Measurements from ENCODE around the gene UTS2R. TPM values are rescaled to one million over a fixed set of nuclear protein-coding genes. Genes with fewer than 3 reads are reported as not detected.

Gene UTS2R
- polyA plus RNA-seq, 3 donors: not detected

GRCh38 chr17:82388223-82388921, 16.8 kb downstream of the UTS2R start:
- H3K4me1 ChIP-seq (ENCODE audit: control insufficient read depth in 1 of 2, insufficient read depth in 2 of 2, low read length in 2 of 2): peaks cover 10 to 11% of the 10 kb centered on the region in 2 donors
- no peaks in the 10 kb centered on the region for H3K9me3 ChIP-seq (replicated peaks in 1 of 2; ENCODE audit: control insufficient read depth in 1 of 2, insufficient read depth in 1 of 2, low read length in 2 of 2)
- Mint-ChIP-seq H3K4me1 (peaks cover 14% of the 10 kb centered on the region), H3K4me3 (no peak overlapping the region), H3K36me3 (peaks cover 15 to 20% of the 10 kb centered on the region in 2 donors), H3K9me3 (peaks cover 0 to 6% (median 0%) of the 10 kb centered on the region in 7 donors), H3K27me3 (ENCODE audit: low read depth in 3 of 3) (peaks cover 15 to 40% (median 31%) of the 10 kb centered on the region in 3 donors), H3K27ac (no peak overlapping the region)
- H3K4me2 ChIP-seq (replicated peaks; ENCODE audit: extremely low read depth, low read length, poor library complexity, severe bottlenecking): no peak overlapping the region
- H3K36me3 ChIP-seq (replicated peaks in 1 of 2; ENCODE audit: control insufficient read depth in 1 of 2, insufficient read depth in 2 of 2, low read length in 2 of 2): peaks cover 0 to 19% of the 10 kb centered on the region in 2 donors
- H3K4me3 ChIP-seq (replicated peaks in 1 of 3; ENCODE audit: low read depth in 2 of 3, low read length in 3 of 3): no peak overlapping the region
- 80% methylated on average over 17 of the region's 34 CpGs for WGBS (ENCODE audit: insufficient coverage)
- H3K9ac ChIP-seq (ENCODE audit: insufficient read depth, low read length, poor library complexity, severe bottlenecking): no peak overlapping the region
- TF ChIP-seq CTCF (IDR thresholded peaks at IDR 0.05): no peak
- H2AFZ ChIP-seq (ENCODE audit: insufficient read depth, low read depth, low read length, poor library complexity, severe bottlenecking): no peak overlapping the region
- H3K27ac ChIP-seq (ENCODE audit: low read depth in 1 of 2, low read length in 2 of 2): no peak overlapping the region
- peaks cover 0 to 29% of the 10 kb centered on the region in 2 donors for H3K27me3 ChIP-seq (ENCODE audit: control insufficient read depth in 2 of 2, insufficient read depth in 2 of 2, low read length in 2 of 2)
- no peak for DNase-seq
- intact Hi-C loops (cut with micrococcal nuclease): no loop called here
- no peaks in the 10 kb centered on the region for H3K79me2 ChIP-seq (ENCODE audit: insufficient read depth, low read length)
- no peaks in the 10 kb centered on the region for H4K20me1 ChIP-seq (ENCODE audit: insufficient read depth, low read length)

- intact Hi-C loops (cut with micrococcal nuclease): no loop called here
- Mint-ChIP-seq H3K4me3 (no peak overlapping the region), H3K36me3 (peaks cover 19 to 25% of the 10 kb centered on the region in 2 donors), H3K27ac (no peak overlapping the region), H3K4me1 (peaks cover 14% of the 10 kb centered on the region), H3K27me3 (ENCODE audit: low read depth in 3 of 3) (peaks cover 13 to 40% (median 33%) of the 10 kb centered on the region in 3 donors), H3K9me3 (peaks cover 0 to 6% (median 0%) of the 10 kb centered on the region in 7 donors)
- Histone ChIP-seq H3K9me3 (replicated peaks in 1 of 2; ENCODE audit: control insufficient read depth in 1 of 2, insufficient read depth in 1 of 2, low read length in 2 of 2) (no peaks in the 10 kb centered on the region), H3K9ac (ENCODE audit: insufficient read depth, low read length, poor library complexity, severe bottlenecking) (no peak overlapping the region), H3K36me3 (replicated peaks in 1 of 2; ENCODE audit: control insufficient read depth in 1 of 2, insufficient read depth in 2 of 2, low read length in 2 of 2) (peaks cover 0 to 20% of the 10 kb centered on the region in 2 donors), H4K20me1 (ENCODE audit: insufficient read depth, low read length) (no peaks in the 10 kb centered on the region), H2AFZ (ENCODE audit: insufficient read depth, low read depth, low read length, poor library complexity, severe bottlenecking) (no peak overlapping the region), H3K27me3 (ENCODE audit: control insufficient read depth in 2 of 2, insufficient read depth in 2 of 2, low read length in 2 of 2) (peaks cover 0 to 27% of the 10 kb centered on the region in 2 donors), H3K4me3 (replicated peaks in 1 of 3; ENCODE audit: low read depth in 2 of 3, low read length in 3 of 3) (no peak overlapping the region), H3K4me2 (replicated peaks; ENCODE audit: extremely low read depth, low read length, poor library complexity, severe bottlenecking) (no peak overlapping the region), H3K79me2 (ENCODE audit: insufficient read depth, low read length) (no peaks in the 10 kb centered on the region), H3K27ac (ENCODE audit: low read depth in 1 of 2, low read length in 2 of 2) (no peak overlapping the region), H3K4me1 (ENCODE audit: control insufficient read depth in 1 of 2, insufficient read depth in 2 of 2, low read length in 2 of 2) (peaks cover 10 to 11% of the 10 kb centered on the region in 2 donors)
- TF ChIP-seq CTCF (IDR thresholded peaks at IDR 0.05): no peak
- no peak for DNase-seq
- 30% methylated on average over 17 of the region's 21 CpGs for WGBS (ENCODE audit: insufficient coverage)
Observed at GRCh38 chr17:82388922-82389283, 17.3 kb downstream of the UTS2R start.

All from CD14-positive monocyte (primary cell).